Measurements from ENCODE around the gene SAPCD1. TPM values are rescaled to one million over a fixed set of nuclear protein-coding genes. Genes with fewer than 3 reads are reported as not detected.
"Not testable (repeated sequence)": the region's sequence is repeated elsewhere in the genome, so short reads cannot be mapped to it uniquely, and the experiment has no call there.

The SAPCD1 gene
- polyA plus RNA-seq, 1 donor: 2.4 TPM

- no peak for DNase-seq
Observed at GRCh38 chr6:31778999-31779885, 16.8 kb downstream of the SAPCD1 start.

GRCh38 chr6:31779908-31780307 lies 17.5 kb downstream of the SAPCD1 start:
- no peak for DNase-seq

GRCh38 chr6:31780507-31781243 lies 18.2 kb downstream of the SAPCD1 start:
- no peak for DNase-seq

GRCh38 chr6:31781244-31782125 lies 19.0 kb downstream of the SAPCD1 start:
- DNase-seq: no peak

GRCh38 chr6:31782126-31782855 lies 19.8 kb downstream of the SAPCD1 start:
- DNase-seq: no peak

- DNase-seq: no peak
Observed at GRCh38 chr6:31784098-31784925, 21.9 kb downstream of the SAPCD1 start.

- no peak for DNase-seq
Observed at GRCh38 chr6:31785475-31785874, 23.0 kb downstream of the SAPCD1 start.

- no peak for DNase-seq
Observed at GRCh38 chr6:31791324-31792089, 29.1 kb downstream of the SAPCD1 start.

GRCh38 chr6:31792090-31792374 lies 29.6 kb downstream of the SAPCD1 start:
- DNase-seq: no peak

- no peak for DNase-seq
Observed at GRCh38 chr6:31792761-31793171, 30.3 kb downstream of the SAPCD1 start.

- not testable (repeated sequence) for DNase-seq
Observed at GRCh38 chr6:31793927-31794245, 31.4 kb downstream of the SAPCD1 start.

- no peak for DNase-seq
Observed at GRCh38 chr6:31794294-31794865, 31.9 kb downstream of the SAPCD1 start.

GRCh38 chr6:31794866-31795615 lies 32.6 kb downstream of the SAPCD1 start:
- no peak for DNase-seq

GRCh38 chr6:31795616-31796298 lies 33.3 kb downstream of the SAPCD1 start, which contains the start of gene VARS1:
TSS of gene VARS1 (minus strand) at chr6:31795752. CDS start at chr6:31795217, 535 bp downstream.
- peak; percentile 89 for DNase-seq

- no peak for DNase-seq
Observed at GRCh38 chr6:31796993-31797385, 34.5 kb downstream of the SAPCD1 start.

GRCh38 chr6:31797588-31797987 lies 35.1 kb downstream of the SAPCD1 start:
- no peak for DNase-seq

GRCh38 chr6:31799781-31800180 lies 37.3 kb downstream of the SAPCD1 start:
- DNase-seq: peak; percentile 34

- not testable (repeated sequence) for DNase-seq
Observed at GRCh38 chr6:31801031-31801927, 38.8 kb downstream of the SAPCD1 start.

Data from hindlimb muscle (tissue), 1 donor.